SK-N-SH (cell line): ENCODE measurements around the gene CDS1. TPM values are rescaled to one million over a fixed set of nuclear protein-coding genes. Genes with fewer than 3 reads are reported as not detected.

Experiments used
- CTCF ChIA-PET: fragments of 300-600, 350-600 bp; formaldehyde crosslinking; extraction: SDS; loops from one replicate; lab custom pipeline; 2021; lab: Yijun Ruan, JAX
- POLR2A ChIA-PET: fragments of 350-600 bp; sonication (Branson Sonifier 250); formaldehyde crosslinking; extraction: SDS; loops from one replicate; lab custom pipeline; 2020; ENCODE audit warnings: antibody characterized with exemption, inconsistent platforms; lab: Yijun Ruan, JAX
- DNase-seq: peaks from one replicate; pipeline ENCODE4 v3.0.0; 2012
- H2AFZ ChIP-seq: fragments of 200-600 bp; sonication (generic); 2 replicates; pipeline ENCODE4 v1.8.1; 2016; ENCODE audit warnings: antibody characterized with exemption, mild to moderate bottlenecking, low read depth
- H3F3A ChIP-seq: fragments of 200-600 bp; sonication (generic); replicated peaks from 2 replicates; pipeline ENCODE3; 2016; ENCODE audit warnings: antibody characterized with exemption, mild to moderate bottlenecking; ENCODE audit not compliant: insufficient read depth
- H3K27ac ChIP-seq, 2 experiments: fragments of 200-500 bp in 1 of 2; fragments of 200-600 bp in 1 of 2; sonication (Bioruptor generic) in 1 of 2; sonication (generic), shearing (Covaris generic) in 1 of 2; 2 replicates each; pipeline versions ENCODE4 v1.5.1 to v1.6.1; 2014 to 2016; ENCODE audit warnings: low read depth in 2 of 2, inconsistent platforms in 1 of 2, low read length in 1 of 2, mild to moderate bottlenecking in 1 of 2, mixed read lengths in 1 of 2
- H3K27me3 ChIP-seq: fragments of 200-600 bp; sonication (generic), shearing (Covaris generic); 2 replicates; pipeline ENCODE4 v1.6.1; 2016; ENCODE audit warnings: mixed run types; ENCODE audit not compliant: insufficient read depth
- H3K36me3 ChIP-seq, 2 experiments: fragments of 200-500 bp in 1 of 2; fragments of 200-600 bp in 1 of 2; sonication (Bioruptor generic) in 1 of 2; sonication (generic) in 1 of 2; replicated peaks in 1 of 2; 2 replicates each; pipeline versions ENCODE3 to v1.5.1; 2014 to 2016; ENCODE audit warnings: low read length in 1 of 2, mild to moderate bottlenecking in 1 of 2; ENCODE audit not compliant: insufficient read depth in 2 of 2, control insufficient read depth in 1 of 2
- H3K4me1 ChIP-seq, 2 experiments: fragments of 200-500 bp in 1 of 2; fragments of 200-600 bp in 1 of 2; sonication (Bioruptor generic) in 1 of 2; sonication (generic), shearing (Covaris generic) in 1 of 2; 2 replicates each; pipeline versions ENCODE4 v1.5.1 to v1.6.1; 2014 to 2016; ENCODE audit warnings: low read depth in 1 of 2, low read length in 1 of 2, mixed run types in 1 of 2; ENCODE audit not compliant: insufficient read depth in 2 of 2, control insufficient read depth in 1 of 2
- H3K4me2 ChIP-seq: fragments of 200-600 bp; sonication (generic), shearing (Covaris generic); 2 replicates; pipeline ENCODE4 v1.6.1; 2017; ENCODE audit warnings: mixed run types
- H3K4me3 ChIP-seq, 2 experiments: fragments of 200-500 bp in 1 of 2; fragments of 200-600 bp in 1 of 2; sonication (Bioruptor generic) in 1 of 2; sonication (generic), shearing (Covaris generic) in 1 of 2; 2 replicates each; pipeline versions ENCODE4 v1.5.1 to v1.8.1; 2014 to 2016; ENCODE audit warnings: low read depth in 2 of 2, inconsistent platforms in 1 of 2, low read length in 1 of 2, mild to moderate bottlenecking in 1 of 2, mixed read lengths in 1 of 2, moderate library complexity in 1 of 2
- H3K79me2 ChIP-seq: fragments of 200-600 bp; sonication (generic); 2 replicates; pipeline ENCODE4 v1.8.1; 2017; ENCODE audit warnings: mild to moderate bottlenecking; ENCODE audit not compliant: insufficient read depth
- H3K9ac ChIP-seq: fragments of 200-600 bp; sonication (generic); 2 replicates; pipeline ENCODE4 v1.6.1; 2017; ENCODE audit warnings: mixed run types
- H3K9me2 ChIP-seq: fragments of 200-600 bp; sonication (generic); 2 replicates; pipeline ENCODE4 v1.6.1; 2017; ENCODE audit warnings: mixed run types
- H3K9me3 ChIP-seq: fragments of 200-600 bp; sonication (generic); 2 replicates; pipeline ENCODE4 v1.6.1; 2017; ENCODE audit warnings: mixed run types, mild to moderate bottlenecking, moderate library complexity
- H4K20me1 ChIP-seq: fragments of 200-600 bp; sonication (generic); 2 replicates; pipeline ENCODE4 v1.6.1; 2017; ENCODE audit warnings: mild to moderate bottlenecking, mixed run types; ENCODE audit not compliant: insufficient read depth
- CHD2 ChIP-seq: fragments of 150-350 bp; IDR thresholded peaks from 2 replicates; pipeline ENCODE4 v1.6.1; 2018; ENCODE audit warnings: low read length; ENCODE audit not compliant: partially characterized antibody
- ELF1 ChIP-seq: IDR thresholded peaks from 2 replicates; pipeline ENCODE4 v1.4.0; 2012
- GABPA ChIP-seq: IDR thresholded peaks from 2 replicates; pipeline ENCODE4 v1.4.0; 2012; ENCODE audit warnings: low read depth, mild to moderate bottlenecking
- JUND ChIP-seq: IDR thresholded peaks from 2 replicates; pipeline ENCODE4 v1.4.0; 2012
- MXI1 ChIP-seq: IDR thresholded peaks from 2 replicates; pipeline ENCODE4 v1.6.1; 2012; ENCODE audit warnings: mild to moderate bottlenecking, low read depth, low read length, improper control_type of control experiment
- NFIC ChIP-seq: IDR thresholded peaks from 2 replicates; pipeline ENCODE4 v1.4.0; 2012; ENCODE audit warnings: borderline replicate concordance
- RCOR1 ChIP-seq: fragments of 150-350 bp; IDR thresholded peaks from 2 replicates; pipeline ENCODE4 v1.6.1; 2017; ENCODE audit warnings: antibody characterized with exemption, low read length
- RFX5 ChIP-seq: IDR thresholded peaks from 2 replicates; pipeline ENCODE4 v1.6.1; 2012; ENCODE audit warnings: mild to moderate bottlenecking, improper control_type of control experiment, low read length
- RXRA ChIP-seq: IDR thresholded peaks from 2 replicates; pipeline ENCODE4 v1.4.0; 2012; ENCODE audit warnings: low read depth, mild to moderate bottlenecking, borderline replicate concordance
- SIN3A ChIP-seq: IDR thresholded peaks from 2 replicates; pipeline ENCODE4 v1.6.1; 2012; ENCODE audit warnings: low read depth, mild to moderate bottlenecking, low read length, moderate library complexity, borderline replicate concordance
- SMC3 ChIP-seq: IDR thresholded peaks from 2 replicates; pipeline ENCODE4 v1.6.1; 2012; ENCODE audit warnings: low read depth, low read length, improper control_type of control experiment
- TAF1 ChIP-seq: IDR thresholded peaks from 2 replicates; pipeline ENCODE4 v1.6.1; 2012; ENCODE audit warnings: low read depth, mild to moderate bottlenecking, low read length, moderate library complexity, borderline replicate concordance
- TCF12 ChIP-seq: IDR thresholded peaks from 2 replicates; pipeline ENCODE4 v1.4.0; 2012
- YY1 ChIP-seq: IDR thresholded peaks from 2 replicates; pipeline ENCODE4 v1.4.0; 2012; ENCODE audit warnings: low read depth, mild to moderate bottlenecking
- WGBS: methylation state at CpG from one replicate; pipeline ENCODE4 v1.1.6; 2017; ENCODE audit warnings: low lambda C conversion rate; 5-methylcytosine and 5-hydroxymethylcytosine counted together
- polyA plus RNA-seq, 3 experiments: library from polyadenylated mRNA; depleted of rRNA; stranded (reverse); fragments of >200 nt; gene quantifications; 2 replicates each; pipeline ENCODE4 v1.2.3, GENCODE V29; 2012
- TF ChIP-seq, protein P1 (sequence below): IDR thresholded peaks from 2 replicates; pipeline ENCODE4 v1.6.1; 2012; ENCODE audit warnings: mild to moderate bottlenecking, low read depth, low read length, moderate library complexity
- TF ChIP-seq, protein P2 (sequence below): fragments of 150-350 bp; IDR thresholded peaks from 2 replicates; pipeline ENCODE4 v1.6.1; 2017; ENCODE audit warnings: antibody characterized with exemption, low read length, low read depth, borderline replicate concordance
- TF ChIP-seq, protein P3 (sequence below): IDR thresholded peaks from 2 replicates; pipeline ENCODE4 v1.4.0; 2012; ENCODE audit warnings: low read depth
- TF ChIP-seq, protein P4 (sequence below): fragments of 150-350 bp; IDR thresholded peaks from 2 replicates; pipeline ENCODE4 v1.6.1; 2016; ENCODE audit warnings: mild to moderate bottlenecking, low read depth, low read length
- TF ChIP-seq, protein P5 (sequence below): IDR thresholded peaks from 2 replicates; pipeline ENCODE4 v1.4.0; 2012; ENCODE audit warnings: low read depth, borderline replicate concordance

The CDS1 gene
- 0.02 and 0.03 TPM in 2 replicates for polyA plus RNA-seq (2012; rRNA removed)
- polyA plus RNA-seq (2012; cell fraction: cytosol; rRNA removed): 0.03 TPM in 2 replicates
- 0.04 and 0.05 TPM in 2 replicates for polyA plus RNA-seq (2012; cell fraction: nucleus; rRNA removed)

DNA sequence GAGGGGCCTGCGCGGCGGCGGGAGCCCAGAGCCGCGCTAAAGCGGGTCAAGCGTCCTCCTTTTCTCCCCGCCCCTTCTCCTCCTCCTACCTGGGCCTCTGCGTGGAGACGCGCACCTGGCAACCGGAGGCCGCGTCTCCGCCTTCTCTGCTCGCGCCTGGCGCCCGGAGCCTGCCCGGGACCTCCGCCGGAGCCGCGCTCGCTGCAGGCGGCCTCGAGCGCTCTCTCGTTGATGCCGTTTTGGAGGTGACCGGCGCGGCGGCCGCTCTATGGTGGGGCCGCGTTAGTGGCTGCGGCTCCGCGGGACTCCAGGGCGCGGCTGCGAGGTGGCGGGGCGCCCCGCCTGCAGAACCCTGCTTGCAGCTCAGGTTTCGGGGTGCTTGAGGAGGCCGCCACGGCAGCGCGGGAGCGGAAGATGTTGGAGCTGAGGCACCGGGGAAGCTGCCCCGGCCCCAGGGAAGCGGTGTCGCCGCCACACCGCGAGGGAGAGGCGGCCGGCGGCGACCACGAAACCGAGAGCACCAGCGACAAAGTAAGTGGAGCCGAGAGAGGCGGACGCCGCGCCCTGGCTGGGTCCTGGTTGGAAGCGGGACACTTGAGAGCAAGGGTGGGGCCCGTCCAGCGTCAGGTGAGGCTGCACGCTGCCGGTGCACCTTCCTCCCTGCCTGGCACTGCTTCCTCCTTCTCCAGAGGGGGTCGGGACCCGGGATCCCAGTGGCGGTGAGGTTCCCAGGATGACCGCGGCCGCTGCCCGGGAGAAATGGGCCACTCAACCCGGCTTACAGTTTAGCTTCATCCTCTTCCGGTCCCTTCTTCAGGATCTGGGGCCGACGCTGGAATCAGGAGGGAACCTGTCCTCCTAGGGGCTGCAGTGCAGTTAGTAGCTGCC, at the start of gene CDS1:
Gene CDS1 (plus strand): TSS at position 140 of the 888 bp plus-strand sequence. CDS start 275 bp downstream, at position 415.
- TF ChIP-seq TCF12 (no peak), SMC3 (no peak), SIN3A (no peak), RFX5 (no peak)
- Histone ChIP-seq H3F3A (no peaks in the 10 kb centered on the region), H3K27me3 (peaks cover 40% of the 10 kb centered on the region), H2AFZ (peak within 1 kb of the TSS; percentile 76), H3K36me3 (no peaks in the 10 kb centered on the region), H4K20me1 (no peaks in the 10 kb centered on the region), H3K9me2 (no peaks in the 10 kb centered on the region), H3K9me3 (no peaks in the 10 kb centered on the region), H3K4me3 (peak within 1 kb of the TSS; percentile 60 to 69), H3K9ac (no peak within 1 kb of the TSS), H3K79me2 (no peaks in the 10 kb centered on the region), H3K27ac (no peak within 1 kb of the TSS), H3K4me1 (peaks cover 0 to 13% of the 10 kb centered on the region in 2 experiments; a peak in 1 of 4 replicates), H3K4me2 (peak within 1 kb of the TSS; percentile 98)
- 2% methylated on average over 50 of the region's 88 CpGs for WGBS
- CTCF ChIA-PET: interaction anchor here (0.6 to 2.0 kb wide), 7 partner anchors 10 to 388 kb away, joined by 3 to 8 read pairs (median 4); no protein-coding TSS in a partner anchor
- POLR2A ChIA-PET: no interaction called here
- peak; percentile 66 for DNase-seq

DNA sequence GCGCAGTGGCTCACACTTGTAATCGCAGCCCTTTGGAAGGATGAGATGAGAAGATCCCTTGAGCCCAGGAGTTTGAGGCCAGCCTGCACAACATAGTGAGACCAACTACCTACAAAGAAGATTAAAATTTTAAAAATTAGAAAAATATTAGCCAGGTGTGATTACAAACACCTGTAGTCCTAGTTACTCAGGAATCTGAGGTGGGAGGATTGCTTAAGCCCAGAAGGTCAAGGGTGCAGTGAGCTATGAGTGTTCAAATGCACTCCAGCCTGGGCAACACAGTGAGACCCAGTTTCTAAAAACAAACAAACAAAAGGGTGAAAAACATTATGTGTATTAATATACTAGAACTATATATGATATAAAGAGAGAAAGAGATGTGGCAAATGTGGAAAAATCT, 47.0 kb upstream of the CDS1 start:
- Histone ChIP-seq H3K4me3 (no peak overlapping the region), H3K4me2 (no peak overlapping the region), H3F3A (no peaks in the 10 kb centered on the region), H4K20me1 (no peaks in the 10 kb centered on the region), H3K4me1 (no peaks in the 10 kb centered on the region; a peak in 1 of 4 replicates), H3K9me3 (no peaks in the 10 kb centered on the region), H3K9ac (no peak overlapping the region), H3K36me3 (no peaks in the 10 kb centered on the region), H2AFZ (no peak overlapping the region), H3K27ac (no peak overlapping the region), H3K79me2 (no peaks in the 10 kb centered on the region), H3K9me2 (no peaks in the 10 kb centered on the region), H3K27me3 (no peaks in the 10 kb centered on the region; the same call in 1 of the 2 replicates)
- DNase-seq: no peak
- POLR2A ChIA-PET: no interaction called here
- WGBS: 49% methylated on average over 2 of the region's 2 CpGs
- CTCF ChIA-PET: no interaction called here
- TF ChIP-seq, protein P1, sequence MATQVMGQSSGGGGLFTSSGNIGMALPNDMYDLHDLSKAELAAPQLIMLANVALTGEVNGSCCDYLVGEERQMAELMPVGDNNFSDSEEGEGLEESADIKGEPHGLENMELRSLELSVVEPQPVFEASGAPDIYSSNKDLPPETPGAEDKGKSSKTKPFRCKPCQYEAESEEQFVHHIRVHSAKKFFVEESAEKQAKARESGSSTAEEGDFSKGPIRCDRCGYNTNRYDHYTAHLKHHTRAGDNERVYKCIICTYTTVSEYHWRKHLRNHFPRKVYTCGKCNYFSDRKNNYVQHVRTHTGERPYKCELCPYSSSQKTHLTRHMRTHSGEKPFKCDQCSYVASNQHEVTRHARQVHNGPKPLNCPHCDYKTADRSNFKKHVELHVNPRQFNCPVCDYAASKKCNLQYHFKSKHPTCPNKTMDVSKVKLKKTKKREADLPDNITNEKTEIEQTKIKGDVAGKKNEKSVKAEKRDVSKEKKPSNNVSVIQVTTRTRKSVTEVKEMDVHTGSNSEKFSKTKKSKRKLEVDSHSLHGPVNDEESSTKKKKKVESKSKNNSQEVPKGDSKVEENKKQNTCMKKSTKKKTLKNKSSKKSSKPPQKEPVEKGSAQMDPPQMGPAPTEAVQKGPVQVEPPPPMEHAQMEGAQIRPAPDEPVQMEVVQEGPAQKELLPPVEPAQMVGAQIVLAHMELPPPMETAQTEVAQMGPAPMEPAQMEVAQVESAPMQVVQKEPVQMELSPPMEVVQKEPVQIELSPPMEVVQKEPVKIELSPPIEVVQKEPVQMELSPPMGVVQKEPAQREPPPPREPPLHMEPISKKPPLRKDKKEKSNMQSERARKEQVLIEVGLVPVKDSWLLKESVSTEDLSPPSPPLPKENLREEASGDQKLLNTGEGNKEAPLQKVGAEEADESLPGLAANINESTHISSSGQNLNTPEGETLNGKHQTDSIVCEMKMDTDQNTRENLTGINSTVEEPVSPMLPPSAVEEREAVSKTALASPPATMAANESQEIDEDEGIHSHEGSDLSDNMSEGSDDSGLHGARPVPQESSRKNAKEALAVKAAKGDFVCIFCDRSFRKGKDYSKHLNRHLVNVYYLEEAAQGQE: no peak
- TF ChIP-seq, protein P2, sequence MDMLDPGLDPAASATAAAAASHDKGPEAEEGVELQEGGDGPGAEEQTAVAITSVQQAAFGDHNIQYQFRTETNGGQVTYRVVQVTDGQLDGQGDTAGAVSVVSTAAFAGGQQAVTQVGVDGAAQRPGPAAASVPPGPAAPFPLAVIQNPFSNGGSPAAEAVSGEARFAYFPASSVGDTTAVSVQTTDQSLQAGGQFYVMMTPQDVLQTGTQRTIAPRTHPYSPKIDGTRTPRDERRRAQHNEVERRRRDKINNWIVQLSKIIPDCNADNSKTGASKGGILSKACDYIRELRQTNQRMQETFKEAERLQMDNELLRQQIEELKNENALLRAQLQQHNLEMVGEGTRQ: no peak
- TF ChIP-seq MXI1 (no peak), TAF1 (no peak), NFIC (no peak), RCOR1 (no peak), SMC3 (no peak), ELF1 (no peak), YY1 (no peak), RXRA (no peak), CHD2 (no peak), JUND (no peak), GABPA (no peak)
- TF ChIP-seq, protein P3, sequence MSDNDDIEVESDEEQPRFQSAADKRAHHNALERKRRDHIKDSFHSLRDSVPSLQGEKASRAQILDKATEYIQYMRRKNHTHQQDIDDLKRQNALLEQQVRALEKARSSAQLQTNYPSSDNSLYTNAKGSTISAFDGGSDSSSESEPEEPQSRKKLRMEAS: no peak
- TF ChIP-seq, protein P4, sequence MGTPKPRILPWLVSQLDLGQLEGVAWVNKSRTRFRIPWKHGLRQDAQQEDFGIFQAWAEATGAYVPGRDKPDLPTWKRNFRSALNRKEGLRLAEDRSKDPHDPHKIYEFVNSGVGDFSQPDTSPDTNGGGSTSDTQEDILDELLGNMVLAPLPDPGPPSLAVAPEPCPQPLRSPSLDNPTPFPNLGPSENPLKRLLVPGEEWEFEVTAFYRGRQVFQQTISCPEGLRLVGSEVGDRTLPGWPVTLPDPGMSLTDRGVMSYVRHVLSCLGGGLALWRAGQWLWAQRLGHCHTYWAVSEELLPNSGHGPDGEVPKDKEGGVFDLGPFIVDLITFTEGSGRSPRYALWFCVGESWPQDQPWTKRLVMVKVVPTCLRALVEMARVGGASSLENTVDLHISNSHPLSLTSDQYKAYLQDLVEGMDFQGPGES: no peak
- TF ChIP-seq, protein P5, sequence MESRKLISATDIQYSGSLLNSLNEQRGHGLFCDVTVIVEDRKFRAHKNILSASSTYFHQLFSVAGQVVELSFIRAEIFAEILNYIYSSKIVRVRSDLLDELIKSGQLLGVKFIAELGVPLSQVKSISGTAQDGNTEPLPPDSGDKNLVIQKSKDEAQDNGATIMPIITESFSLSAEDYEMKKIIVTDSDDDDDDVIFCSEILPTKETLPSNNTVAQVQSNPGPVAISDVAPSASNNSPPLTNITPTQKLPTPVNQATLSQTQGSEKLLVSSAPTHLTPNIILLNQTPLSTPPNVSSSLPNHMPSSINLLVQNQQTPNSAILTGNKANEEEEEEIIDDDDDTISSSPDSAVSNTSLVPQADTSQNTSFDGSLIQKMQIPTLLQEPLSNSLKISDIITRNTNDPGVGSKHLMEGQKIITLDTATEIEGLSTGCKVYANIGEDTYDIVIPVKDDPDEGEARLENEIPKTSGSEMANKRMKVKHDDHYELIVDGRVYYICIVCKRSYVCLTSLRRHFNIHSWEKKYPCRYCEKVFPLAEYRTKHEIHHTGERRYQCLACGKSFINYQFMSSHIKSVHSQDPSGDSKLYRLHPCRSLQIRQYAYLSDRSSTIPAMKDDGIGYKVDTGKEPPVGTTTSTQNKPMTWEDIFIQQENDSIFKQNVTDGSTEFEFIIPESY: no peak
